HG03342 (cell line): ENCODE data around the gene SNX15.

Experiments
- ATAC-seq: cut with Tn5 transposase; IDR thresholded peaks from one replicate; pipeline ENCODE4 v1.9.1; 2021; ENCODE audit warnings: mild to moderate bottlenecking, moderate library complexity; ENCODE audit not compliant: unreplicated experiment

The SNX15 gene

DNA sequence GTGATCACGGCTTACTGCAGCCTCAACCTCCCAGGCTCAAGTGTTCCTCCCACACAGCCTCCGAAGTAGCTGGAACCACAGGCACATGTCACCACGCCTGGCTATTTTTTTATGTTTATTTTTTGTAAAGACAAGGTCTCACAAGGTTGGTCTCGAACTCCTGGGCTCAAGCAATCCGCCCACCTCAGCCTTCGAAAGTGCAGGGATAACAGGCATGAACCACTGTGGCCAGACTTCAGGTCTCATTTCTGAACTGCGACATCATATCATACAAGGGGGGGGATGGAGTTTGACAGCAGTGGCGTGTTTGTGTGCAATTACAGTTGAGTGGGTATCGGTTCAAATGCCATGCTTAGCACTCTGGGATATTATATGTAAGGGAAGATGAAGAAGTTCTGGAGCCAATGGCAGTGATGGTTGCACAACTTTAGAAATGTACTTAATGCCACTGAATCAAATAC is 24.2 kb downstream of the SNX15 start:
- no peak for ATAC-seq

DNA sequence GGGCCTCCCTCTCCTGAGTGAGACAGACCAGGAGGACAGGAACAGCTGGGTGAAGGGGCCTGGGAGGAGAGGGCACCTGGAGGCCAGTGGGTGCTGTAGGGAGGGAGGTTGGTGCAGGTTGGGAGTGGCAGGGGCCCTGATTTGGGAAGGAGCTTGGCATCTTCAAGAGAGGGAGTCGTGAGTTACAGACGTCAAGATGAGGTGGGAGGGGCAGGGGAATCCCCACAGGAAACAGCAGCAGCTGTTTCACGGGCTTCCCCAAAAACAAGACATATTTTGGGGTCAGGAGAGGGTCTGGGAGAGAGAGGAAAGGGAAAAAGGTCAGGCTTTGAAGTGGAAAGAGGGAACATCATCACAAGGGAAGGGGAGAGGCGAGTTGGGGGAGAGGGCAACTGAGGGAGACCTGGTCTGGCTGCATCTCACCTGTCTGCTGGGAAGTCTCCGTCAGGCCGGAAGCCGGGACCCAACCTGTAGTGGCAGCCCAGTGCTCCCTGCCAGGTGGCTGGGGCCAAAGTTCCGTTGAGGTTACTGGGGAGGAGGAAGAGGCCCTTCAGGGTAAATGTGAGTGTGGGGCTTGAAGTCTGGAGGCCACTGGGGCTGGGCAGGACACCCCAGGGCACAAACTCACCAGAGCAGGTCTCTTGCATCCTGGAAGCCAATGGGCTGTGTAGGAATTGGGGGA is 26.7 kb downstream of the SNX15 start:
- no peak for ATAC-seq

DNA sequence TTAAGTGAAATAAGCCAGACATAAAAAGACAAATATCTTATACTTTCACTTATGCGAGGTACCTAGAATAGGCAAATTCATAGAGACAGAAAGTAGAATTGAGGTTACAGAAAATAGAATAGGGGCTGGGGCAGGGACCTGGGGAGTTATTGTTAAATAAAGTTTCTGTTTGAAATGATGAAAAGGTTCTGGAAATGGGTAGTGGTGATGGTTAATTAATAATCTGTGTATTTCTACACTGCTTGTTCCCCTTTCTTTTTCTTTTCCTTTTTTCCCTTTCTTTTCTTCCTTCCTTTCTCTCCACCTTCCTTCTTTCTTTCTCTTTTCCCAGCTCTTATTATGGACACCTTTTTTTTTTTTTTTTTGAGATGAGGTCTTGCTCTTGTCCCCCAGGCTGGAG is 28.3 kb downstream of the SNX15 start:
- no peak for ATAC-seq

DNA sequence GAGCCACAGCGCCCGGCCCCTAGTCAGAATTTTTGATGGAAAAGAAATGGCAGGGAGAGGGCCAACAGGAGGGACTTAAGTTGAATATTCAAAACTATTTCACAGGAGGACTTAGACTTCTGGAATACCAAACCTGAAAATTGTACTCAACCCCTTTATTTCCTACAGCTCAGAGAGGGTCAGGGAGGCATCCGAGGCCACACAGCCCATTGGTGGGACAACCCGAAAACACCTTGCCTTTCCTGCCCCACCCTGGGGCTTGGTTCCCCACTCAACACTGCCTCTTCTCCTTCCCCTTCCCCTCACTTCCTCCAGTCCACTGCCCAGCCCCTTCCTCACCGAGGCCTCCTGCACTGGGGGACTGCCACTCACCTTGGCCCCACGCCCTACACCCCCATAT is 29.8 kb downstream of the SNX15 start:
- ATAC-seq = no peak

DNA sequence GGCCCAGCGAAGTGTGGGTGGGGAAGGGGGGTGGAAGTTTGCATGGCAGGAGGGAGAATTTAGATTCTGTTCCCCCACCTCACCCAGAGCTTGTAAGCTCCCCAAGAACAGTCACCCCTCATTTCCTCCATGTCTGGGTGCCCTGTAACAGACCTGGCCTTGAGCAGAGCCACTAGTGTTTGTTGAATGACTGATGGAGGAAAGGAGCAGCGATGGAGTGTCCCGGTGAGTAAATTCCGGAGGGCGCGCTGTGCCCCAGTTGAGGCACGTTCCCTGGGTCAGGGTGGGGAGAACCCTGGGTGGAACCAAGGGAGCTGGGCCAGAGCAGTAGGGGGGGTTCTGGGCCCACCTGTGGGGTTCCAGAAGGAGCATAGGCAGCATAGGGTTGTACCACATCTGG is 30.3 kb downstream of the SNX15 start:
- no peak for ATAC-seq

DNA sequence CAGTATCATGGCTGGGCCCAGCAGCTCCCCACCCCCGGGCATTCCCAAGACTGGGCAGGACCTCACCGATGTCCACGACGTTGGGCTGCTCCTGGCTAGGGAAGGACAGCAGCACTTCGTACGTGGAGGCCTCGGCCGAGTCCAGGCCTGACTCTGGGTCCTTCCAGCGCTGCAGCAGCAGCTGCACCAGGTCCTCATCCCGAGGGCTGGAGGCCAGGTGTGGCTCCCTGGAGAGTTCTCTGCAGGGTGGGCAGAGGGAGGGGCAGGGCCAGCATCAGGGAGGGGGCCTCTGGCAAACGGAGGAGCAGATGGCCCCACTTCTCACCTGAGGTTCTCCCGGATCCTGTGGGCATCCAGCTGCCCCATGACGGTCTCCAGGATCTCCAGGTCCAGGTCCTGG is 30.8 kb downstream of the SNX15 start:
- ATAC-seq = no peak

DNA sequence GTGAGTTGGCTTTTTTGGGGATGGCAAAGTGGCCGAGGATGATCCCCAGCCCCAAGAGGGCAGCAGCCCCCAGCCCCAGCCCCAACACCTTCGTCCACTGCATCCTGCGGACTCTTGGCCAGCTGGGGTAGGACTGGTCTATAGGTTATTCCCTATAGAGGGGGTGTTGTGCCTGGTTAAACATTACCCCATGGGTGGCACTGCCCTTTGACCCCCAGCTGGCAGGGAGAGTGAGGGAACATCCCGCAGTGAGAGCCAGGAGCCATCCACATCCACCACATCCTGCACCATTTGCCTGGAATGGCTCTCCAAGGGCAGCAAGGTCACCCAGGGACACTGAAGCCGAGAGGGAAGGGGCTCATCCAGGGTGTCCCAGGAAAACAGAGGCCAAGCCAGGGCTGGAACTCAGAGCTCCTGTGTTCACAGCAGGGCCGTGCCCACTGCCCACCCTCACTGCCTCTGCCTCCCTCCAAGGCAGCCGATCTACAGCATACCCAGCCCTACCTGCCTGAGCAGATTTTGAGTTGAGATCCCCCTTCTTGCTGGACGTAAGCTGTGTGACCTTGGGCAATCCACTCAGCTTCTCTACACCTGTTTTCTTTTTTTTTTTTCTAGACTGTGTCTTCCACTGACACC is 31.3 kb downstream of the SNX15 start, which contains the start of gene NAALADL1:
NAALADL1 (minus strand) TSS at position 135 of the 636 bp plus-strand sequence; CDS start at position 103, 32 bp downstream.
- no peak for ATAC-seq

DNA sequence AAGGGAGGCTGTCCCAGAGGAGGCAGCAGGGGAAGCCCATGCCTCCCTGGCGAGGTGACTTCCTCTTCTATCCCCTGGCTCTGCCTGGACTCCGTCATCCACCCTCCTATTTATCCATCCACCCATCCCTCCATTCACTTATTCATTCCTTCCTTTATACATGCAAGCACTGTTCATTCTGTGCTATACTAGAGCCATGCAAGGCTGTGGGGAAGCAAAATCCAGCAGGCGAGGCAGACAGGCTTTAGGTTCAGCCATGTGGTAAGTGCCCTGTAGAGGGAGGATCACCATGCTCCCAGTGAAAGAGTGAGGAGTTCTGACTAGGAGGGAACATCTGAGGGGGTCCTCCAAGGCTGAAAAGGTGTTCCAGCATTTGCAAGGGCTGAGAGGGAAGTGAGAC is 32.3 kb downstream of the SNX15 start:
- ATAC-seq = no peak

DNA sequence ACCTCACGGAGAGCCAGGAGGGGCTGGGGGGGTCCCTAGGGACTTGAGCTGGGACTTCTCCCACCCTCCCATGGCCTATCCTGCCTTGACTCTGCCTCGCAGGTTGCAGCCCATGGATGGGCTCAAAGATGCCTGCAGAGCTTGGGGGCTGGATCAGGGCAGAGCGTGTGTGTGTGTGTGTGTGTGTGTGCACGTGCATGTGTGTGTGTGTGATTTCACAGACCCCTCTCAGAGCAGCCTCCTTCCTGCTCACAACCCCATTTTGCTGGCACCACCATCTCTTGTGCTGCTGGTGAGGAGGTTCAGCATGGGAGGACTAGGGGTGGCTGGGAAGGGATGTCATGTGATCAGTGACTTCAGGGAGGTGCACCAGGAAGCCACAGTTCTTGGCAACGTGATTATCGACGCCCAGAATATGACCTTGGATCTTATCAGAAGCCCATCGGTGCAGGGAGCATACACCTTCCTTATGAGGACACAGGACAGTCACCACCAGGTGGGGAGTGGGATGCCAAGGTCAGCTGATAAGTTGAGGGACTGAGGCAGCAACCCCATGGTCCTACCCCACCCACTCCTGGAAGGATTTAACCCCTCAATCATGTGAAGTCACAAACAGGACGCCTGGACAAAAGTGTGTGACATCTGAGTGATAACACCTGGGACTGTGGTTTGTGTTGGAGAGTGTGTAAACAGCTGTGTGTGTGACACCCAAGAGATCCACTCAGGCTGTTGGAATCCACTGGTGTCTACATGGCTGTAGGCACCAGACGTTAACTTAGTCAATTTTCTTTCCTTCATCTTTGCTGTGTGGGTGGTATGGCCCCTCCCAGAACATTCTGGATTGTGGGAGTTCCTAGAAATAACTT is 33.0 kb downstream of the SNX15 start:
- ATAC-seq = no peak

DNA sequence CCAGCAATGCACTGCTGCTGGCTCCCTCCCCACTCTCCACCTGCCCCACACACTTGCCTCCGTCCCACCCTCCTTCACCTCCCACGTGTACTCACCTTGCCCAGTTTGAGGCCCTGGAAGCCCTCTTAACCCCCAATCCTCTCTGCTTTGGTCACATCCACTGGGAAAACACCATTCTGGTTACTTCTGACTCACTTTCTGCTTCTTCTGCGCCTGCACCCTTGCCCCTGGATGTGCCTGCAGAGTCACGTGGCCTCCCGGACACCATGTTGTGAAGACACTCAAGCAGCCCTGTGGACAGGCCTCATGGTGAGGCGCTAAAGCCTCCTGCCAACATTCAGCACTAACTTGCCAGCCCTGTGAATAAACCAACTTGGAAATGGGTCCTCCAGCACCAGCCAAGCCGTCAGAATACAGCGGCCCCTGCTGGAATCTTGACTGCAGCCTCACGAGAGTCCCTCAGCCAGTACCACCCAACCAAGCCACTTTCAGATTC is 33.7 kb downstream of the SNX15 start:
- ATAC-seq = no peak

DNA sequence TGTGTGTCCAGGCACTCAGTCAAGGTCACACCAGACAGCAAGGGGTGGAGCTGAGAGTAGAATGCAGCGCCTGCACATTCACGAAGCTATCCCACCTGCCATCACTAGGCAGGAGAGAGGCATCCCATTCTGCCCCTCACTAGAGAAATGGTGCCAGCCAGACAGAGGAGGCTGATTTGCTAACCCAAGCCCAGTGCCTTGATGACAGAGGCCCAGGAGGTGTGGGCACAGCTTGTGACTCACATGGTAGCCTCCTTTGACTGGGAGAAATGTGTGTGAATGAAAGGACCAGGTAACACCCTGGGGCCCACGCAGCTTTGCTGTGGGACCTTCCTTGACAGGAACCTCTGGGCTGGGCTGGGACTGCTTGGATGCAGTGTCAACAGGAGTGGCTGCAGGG is 36.3 kb downstream of the SNX15 start:
- ATAC-seq = no peak

DNA sequence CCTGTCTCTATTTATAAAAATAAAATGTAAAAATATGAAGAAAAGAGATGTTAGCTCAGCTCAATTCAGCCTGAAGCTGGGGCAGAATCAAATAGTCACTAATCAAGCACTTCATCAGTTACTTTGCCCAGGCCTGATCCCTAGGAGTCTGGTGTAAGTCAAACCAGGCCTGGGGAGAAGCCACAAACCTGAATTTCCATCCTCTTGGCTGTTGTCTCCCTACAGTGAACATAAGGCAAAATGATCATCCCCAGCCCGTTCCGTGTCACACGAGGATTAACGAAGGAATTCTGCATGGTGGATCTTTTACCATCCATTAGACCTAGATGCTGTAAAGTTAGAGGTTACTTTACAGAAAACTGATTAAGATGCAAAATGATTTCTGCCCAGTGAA is 37.6 kb downstream of the SNX15 start:
- ATAC-seq = no peak

DNA sequence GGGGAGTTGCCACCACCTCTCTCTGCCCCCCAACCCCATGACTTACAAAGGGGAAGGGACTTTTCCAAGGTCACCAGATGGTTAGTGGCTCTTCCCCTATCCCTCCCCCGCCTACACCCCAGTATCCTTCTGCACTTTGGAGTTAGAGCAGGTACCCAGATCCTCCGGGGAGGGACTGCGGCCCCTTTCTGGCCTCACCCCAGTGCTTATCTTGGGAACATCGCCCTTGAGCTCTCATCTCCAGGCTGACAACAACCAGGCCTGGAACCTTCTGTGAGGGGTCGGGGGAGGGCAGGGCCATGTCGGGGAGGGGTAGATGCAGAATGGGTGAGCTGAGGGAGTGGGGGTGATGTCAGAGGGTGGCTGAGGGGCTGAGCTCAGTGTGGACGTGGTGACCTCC is 38.6 kb downstream of the SNX15 start:
- no peak for ATAC-seq

DNA sequence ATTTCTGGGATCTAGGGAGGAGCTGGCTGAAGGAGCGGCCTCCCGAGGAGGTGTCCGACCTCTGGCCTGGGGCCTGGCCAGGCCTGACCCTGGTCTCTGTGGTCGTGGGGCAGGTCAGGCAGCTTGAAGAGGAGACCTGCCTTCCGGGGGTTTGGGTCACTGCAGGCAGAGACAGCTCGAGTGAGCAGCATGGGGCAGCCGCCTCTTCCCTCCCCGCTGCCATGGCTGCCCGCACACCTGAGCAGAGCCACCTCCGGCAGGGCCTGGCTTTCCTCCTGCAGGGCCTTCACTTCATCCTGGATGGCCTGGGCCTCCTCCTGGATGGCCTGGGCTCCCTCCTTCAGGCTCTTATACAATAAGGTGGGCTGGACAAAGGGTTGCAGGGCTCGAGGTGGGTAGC is 39.1 kb downstream of the SNX15 start:
- ATAC-seq = no peak

DNA sequence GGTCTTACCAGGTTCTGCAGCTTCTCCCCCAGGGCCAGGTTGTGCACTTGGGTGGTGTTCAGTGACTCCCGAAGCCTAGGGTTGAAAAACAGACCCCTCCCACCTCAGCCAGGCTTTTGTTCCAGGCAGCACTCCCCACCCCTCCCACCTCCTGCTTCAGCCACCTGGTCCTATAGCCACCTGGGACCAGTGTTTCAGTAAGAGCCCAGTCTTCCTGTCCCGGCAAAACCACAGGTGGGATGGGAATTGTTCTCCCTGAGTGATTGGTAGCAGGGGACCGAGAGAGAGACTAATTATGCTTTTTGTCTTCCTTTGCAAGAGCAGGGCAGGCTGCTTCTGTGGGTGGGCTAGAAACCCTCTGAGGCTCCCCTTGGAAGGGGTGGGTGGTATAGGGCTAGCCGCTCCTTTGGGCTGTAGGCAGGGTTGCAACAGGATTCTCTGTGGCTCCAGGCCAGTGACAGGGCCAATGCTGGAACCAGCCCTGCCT is 39.6 kb downstream of the SNX15 start:
- ATAC-seq = no peak

DNA sequence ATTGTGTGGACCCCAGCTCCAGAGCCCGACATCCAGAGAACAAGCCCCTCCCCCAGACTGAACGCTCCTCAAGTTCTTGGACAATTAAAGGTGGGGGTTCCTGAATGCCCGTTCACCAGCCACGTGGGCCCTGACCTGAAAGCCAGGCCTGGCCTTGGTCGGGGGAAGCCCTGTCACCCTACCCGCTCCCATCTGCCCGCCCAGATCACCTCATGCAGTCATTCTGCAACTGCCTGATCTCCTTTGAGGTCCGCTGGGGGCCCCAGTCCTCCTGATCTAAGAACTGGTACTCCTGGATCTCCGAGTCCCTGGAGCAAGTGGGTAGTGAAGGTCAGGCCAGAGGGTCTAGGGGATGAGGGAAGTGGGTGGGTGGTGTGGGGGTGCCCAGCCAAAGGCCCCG is 40.2 kb downstream of the SNX15 start:
- ATAC-seq = no peak

DNA sequence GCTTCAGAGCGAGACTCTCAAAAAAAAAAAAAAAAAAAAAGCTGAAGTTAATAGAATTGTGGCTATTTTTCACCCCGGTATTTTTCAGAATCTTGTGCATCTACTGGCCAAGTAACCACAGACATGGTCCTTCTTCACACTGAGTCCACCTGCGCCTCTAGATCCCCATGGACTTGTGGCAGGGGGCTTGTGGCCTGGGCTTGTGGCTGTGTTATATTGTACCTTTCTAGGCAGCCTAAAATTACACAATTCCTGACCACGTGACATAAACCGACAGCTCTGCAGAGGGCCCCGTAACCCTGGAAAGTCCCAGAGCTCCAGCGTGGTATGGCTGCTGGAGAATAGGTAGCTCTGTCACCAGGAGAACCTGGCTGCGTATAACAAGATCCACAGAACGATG is 42.0 kb downstream of the SNX15 start:
- no peak for ATAC-seq

DNA sequence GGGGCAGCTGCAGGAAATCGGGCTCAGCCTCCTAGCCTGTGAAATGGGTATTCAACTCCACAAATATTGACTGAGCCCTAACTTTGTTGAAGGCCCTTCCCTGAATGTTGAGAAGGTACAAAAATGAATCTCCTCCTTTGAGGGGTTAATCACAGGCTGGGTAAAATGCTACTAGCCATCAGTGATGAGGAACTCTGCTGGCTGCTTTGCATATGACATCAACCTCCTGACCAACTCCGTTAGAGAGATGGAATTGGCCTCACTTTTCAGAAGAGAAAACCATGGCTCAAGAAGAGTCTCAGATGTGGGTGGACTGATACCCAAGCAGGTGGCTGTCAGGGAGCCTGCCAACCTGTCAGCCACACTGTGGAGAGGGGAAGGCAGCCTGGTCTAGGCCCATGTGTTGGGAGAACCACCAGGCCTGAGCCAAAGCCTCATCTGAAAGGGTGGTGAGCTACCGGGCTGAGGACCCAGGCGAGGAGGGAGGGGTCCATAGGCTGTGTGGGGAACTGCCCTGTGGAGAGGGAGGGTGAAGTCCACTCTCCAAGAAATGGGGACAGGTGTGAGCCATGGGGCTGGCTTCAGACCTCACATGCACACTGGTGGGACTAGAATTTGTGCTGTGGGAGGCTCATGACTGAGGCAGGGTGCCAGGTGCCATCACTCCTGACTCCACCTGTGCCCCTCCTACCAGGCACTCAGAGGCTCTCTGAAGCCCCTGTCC is 44.8 kb downstream of the SNX15 start:
- no peak for ATAC-seq

DNA sequence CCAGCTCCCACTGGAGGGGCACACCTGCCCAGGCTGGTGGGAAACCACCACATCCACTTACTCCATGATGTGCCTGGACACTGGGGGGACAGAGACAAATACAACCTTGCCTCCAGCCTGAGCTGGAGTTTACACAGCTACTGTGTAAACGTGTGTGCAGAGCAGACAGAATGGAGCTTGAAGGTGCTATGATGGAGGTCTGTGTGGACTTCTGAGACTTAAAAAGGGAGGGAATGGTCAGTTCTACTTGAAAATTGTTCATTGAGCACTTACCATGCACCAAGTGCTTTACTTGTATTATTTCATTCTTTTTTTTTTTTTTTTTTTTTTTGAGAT is 45.4 kb downstream of the SNX15 start:
- ATAC-seq = no peak

DNA sequence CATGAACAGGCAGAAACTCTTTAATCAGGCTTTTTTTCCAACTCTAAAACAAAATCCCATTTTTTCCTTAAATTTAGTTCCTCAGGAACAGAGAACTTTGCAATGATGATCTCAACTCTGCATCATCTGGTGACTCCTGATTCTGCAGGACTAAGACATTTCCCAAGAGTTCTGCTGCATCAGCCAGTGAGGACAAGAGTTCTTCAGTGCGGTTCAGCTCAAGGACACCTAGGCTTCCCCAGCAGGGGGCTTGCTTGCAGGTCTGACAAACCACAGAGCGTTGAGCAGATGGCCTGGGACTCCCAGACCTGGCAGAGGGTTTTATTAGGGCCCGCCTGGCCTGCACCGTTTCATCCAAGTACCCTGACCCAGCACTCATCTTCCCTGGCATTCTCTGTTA is 50.2 kb downstream of the SNX15 start:
- ATAC-seq = no peak

DNA sequence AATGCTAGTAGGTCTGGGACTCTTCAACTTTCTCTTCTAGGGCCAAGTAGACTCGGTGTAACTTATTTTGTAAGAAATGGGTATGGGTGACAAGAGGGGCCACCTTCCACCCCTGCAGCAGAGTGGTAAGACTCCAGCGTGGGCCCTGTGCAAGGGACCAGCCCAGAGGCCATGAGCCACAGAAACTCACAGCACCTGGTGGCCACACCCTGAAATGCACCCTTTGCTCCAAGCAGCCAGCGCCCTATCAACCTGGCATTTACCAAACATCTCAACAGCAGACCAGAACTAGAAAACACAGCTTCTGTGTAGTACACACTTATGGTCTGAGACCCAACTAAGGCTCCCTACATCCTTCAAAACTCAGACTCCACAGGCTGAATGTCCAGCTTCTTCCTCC is 50.9 kb downstream of the SNX15 start:
- ATAC-seq = no peak
